HepG2 (cell line): ENCODE results near the gene IKZF4. TPM values are rescaled to one million over a fixed set of nuclear protein-coding genes. Genes with fewer than 3 reads are reported as not detected.
A peak's percentile ranks its signal among the peaks of the same experiment; 100 is the strongest.

Source experiments
- ATAC-seq: fragments of 200-7000 bp; cut with Tn5 transposase; 3 replicates; pipeline ENCODE4 v1.9.1; 2020; ENCODE audit warnings: mild to moderate bottlenecking, moderate library complexity
- BruUV-seq: library from RNA; stranded (reverse); fragments of 400-500 nt; replicated peaks from 2 replicates; lab custom pipeline; 2021; lab: Mats Ljungman, UMichigan
- CTCF ChIA-PET: fragments of 300-600 bp; formaldehyde crosslinking; extraction: SDS; loops from one replicate; lab custom pipeline; 2021; ENCODE audit warnings: low total read pairs, inconsistent platforms, low intra/inter-chr PET ratio; lab: Yijun Ruan, JAX
- POLR2A ChIA-PET: fragments of 350-600 bp; sonication (Branson Sonifier 250); formaldehyde crosslinking; loops from one replicate; lab custom pipeline; 2020; ENCODE audit warnings: antibody characterized with exemption, inconsistent platforms; lab: Yijun Ruan, JAX
- DNase-seq: peaks from one replicate; pipeline ENCODE4 v3.0.0-alpha.2; 2015; ENCODE audit warnings: low spot score
- FAIRE-seq: peaks from 3 replicates; lab custom pipeline; 2011; peaks lifted over from hg19 to GRCh38; lab: Jason Lieb, UNC
- H2AFZ ChIP-seq: one replicate; pipeline ENCODE4 v1.6.1; 2011; ENCODE audit warnings: low read length, inconsistent platforms
- H3K27ac ChIP-seq: fragments of 300-600 bp; 3 replicates; pipeline ENCODE4 v1.8.0; 2011; ENCODE audit warnings: mixed run types, mild to moderate bottlenecking, mixed read lengths, low read length, inconsistent platforms; ENCODE audit not compliant: insufficient read depth; ENCODE audit errors: extremely low read length
- H3K27me3 ChIP-seq, 2 experiments: fragments of 200-600 bp in 1 of 2; 2 replicates in 1 of 2; 3 replicates in 1 of 2; pipeline versions ENCODE4 v1.6.0 to v1.8.0; 2011; ENCODE audit warnings: low read length in 2 of 2, mild to moderate bottlenecking in 2 of 2, moderate library complexity in 2 of 2, inconsistent platforms in 1 of 2; ENCODE audit not compliant: insufficient read depth in 2 of 2, control insufficient read depth in 1 of 2
- H3K36me3 ChIP-seq, 2 experiments: fragments of 200-600 bp in 1 of 2; replicated peaks in 1 of 2; 2 replicates in 1 of 2; 3 replicates in 1 of 2; pipeline versions ENCODE4 v1.5.1 to v1.8.0; 2011; ENCODE audit warnings: low read length in 2 of 2, inconsistent platforms in 1 of 2; ENCODE audit not compliant: insufficient read depth in 2 of 2, control insufficient read depth in 1 of 2
- H3K4me1 ChIP-seq: 2 replicates; pipeline ENCODE4 v1.5.1; 2012; ENCODE audit warnings: low read length, inconsistent platforms; ENCODE audit not compliant: insufficient read depth
- H3K4me2 ChIP-seq: 2 replicates; pipeline ENCODE4 v1.6.0; 2011; ENCODE audit warnings: low read depth, low read length, inconsistent platforms
- H3K4me3 ChIP-seq, 3 experiments: fragments of 200-600 bp in 1 of 3; sonication (generic), shearing (Covaris generic) in 1 of 3; replicated peaks in 1 of 3; 2 replicates each; pipeline ENCODE4 v1.5.1; 2011 to 2016; ENCODE audit warnings: low read length in 3 of 3, inconsistent platforms in 2 of 3, low read depth in 2 of 3, mild to moderate bottlenecking in 2 of 3, control low read depth in 1 of 3, mixed read lengths in 1 of 3; ENCODE audit not compliant: insufficient read depth in 1 of 3
- H3K79me2 ChIP-seq: one replicate; pipeline ENCODE4 v1.6.1; 2011; ENCODE audit warnings: low read length, inconsistent platforms; ENCODE audit not compliant: insufficient read depth
- H3K9ac ChIP-seq: 2 replicates; pipeline ENCODE4 v1.6.0; 2011; ENCODE audit warnings: mild to moderate bottlenecking, low read depth, low read length, inconsistent platforms; ENCODE audit not compliant: insufficient read depth
- H3K9me3 ChIP-seq: 2 replicates; pipeline ENCODE4 v1.5.1; 2012; ENCODE audit warnings: mild to moderate bottlenecking, low read length
- H4K20me1 ChIP-seq: 2 replicates; pipeline ENCODE4 v1.6.0; 2011; ENCODE audit warnings: inconsistent platforms, mild to moderate bottlenecking, low read length, moderate library complexity; ENCODE audit not compliant: insufficient read depth
- CEBPG ChIP-seq: IDR thresholded peaks from 2 replicates; pipeline ENCODE4 v1.6.1; 2016
- DNMT3B ChIP-seq: conservative IDR thresholded peaks from 2 replicates; pipeline ENCODE4 v1.6.1; 2016; ENCODE audit warnings: missing biosample characterization, control low read depth
- FOXA3 ChIP-seq: IDR thresholded peaks from 2 replicates; pipeline ENCODE4 v1.6.1; 2016; ENCODE audit warnings: missing genetic modification reagents, missing compliant biosample characterization
- GATAD2A ChIP-seq: IDR thresholded peaks from 2 replicates; pipeline ENCODE4 v1.6.1; 2016
- HMG20A ChIP-seq: IDR thresholded peaks from 2 replicates; pipeline ENCODE4 v1.6.1; 2016; ENCODE audit warnings: borderline replicate concordance
- HNRNPUL1 ChIP-seq: fragments of 200-400 bp; formaldehyde crosslinking; IDR thresholded peaks from 2 replicates; pipeline ENCODE4 v1.6.1; 2017; ENCODE audit warnings: low read depth, mild to moderate bottlenecking, low read length, moderate library complexity
- KDM1A ChIP-seq: IDR thresholded peaks from 2 replicates; pipeline ENCODE4 v1.6.1; 2016; ENCODE audit warnings: missing compliant biosample characterization
- SALL1 ChIP-seq: sonication (generic); formaldehyde crosslinking; IDR thresholded peaks from 2 replicates; pipeline ENCODE4 v1.8.0; 2022; ENCODE audit warnings: mild to moderate bottlenecking, missing genetic modification reagents
- SIN3A ChIP-seq: IDR thresholded peaks from 2 replicates; pipeline ENCODE4 v1.6.1; 2011; ENCODE audit warnings: low read depth, mild to moderate bottlenecking, control low read depth, low read length, borderline replicate concordance
- THYN1 ChIP-seq: sonication (generic); formaldehyde crosslinking; IDR thresholded peaks from 2 replicates; pipeline ENCODE4 v1.8.1; 2023; ENCODE audit warnings: low read depth, mild to moderate bottlenecking, moderate library complexity, missing genetic modification reagents, borderline replicate concordance
- ZBTB25 ChIP-seq: IDR thresholded peaks from 2 replicates; pipeline ENCODE4 v1.6.1; 2018; ENCODE audit warnings: missing genetic modification reagents
- ZHX1 ChIP-seq: sonication (generic); formaldehyde crosslinking; IDR thresholded peaks from 2 replicates; pipeline ENCODE4 v1.8.1; 2022; ENCODE audit warnings: low read depth, mild to moderate bottlenecking, missing genetic modification reagents
- ZNF234 ChIP-seq: sonication (generic); formaldehyde crosslinking; conservative IDR thresholded peaks from 2 replicates; pipeline ENCODE4 v1.5.1; 2020; ENCODE audit warnings: mild to moderate bottlenecking, missing genetic modification reagents
- ZNF543 ChIP-seq: sonication (generic); formaldehyde crosslinking; IDR thresholded peaks from 2 replicates; pipeline ENCODE4 v1.4.0; 2020; ENCODE audit warnings: mild to moderate bottlenecking, missing genetic modification reagents
- ZNF577 ChIP-seq: sonication (generic); formaldehyde crosslinking; IDR thresholded peaks from 2 replicates; pipeline ENCODE4 v1.4.0; 2020; ENCODE audit warnings: mild to moderate bottlenecking, low read depth, missing genetic modification reagents, borderline replicate concordance
- ZNF609 ChIP-seq: sonication (generic); formaldehyde crosslinking; IDR thresholded peaks from 2 replicates; pipeline ENCODE4 v1.4.0; 2020; ENCODE audit warnings: mild to moderate bottlenecking, missing genetic modification reagents, borderline replicate concordance
- WGBS: methylation state at CpG from one replicate; pipeline ENCODE4 v1.1.6; 2017; ENCODE audit warnings: low lambda C conversion rate; 5-methylcytosine and 5-hydroxymethylcytosine counted together
- in situ Hi-C: cut with HindIII; loops from 2 replicates; pipeline ENCODE4 v1.10.0; 2017; ENCODE audit warnings: low pct_unique_long_range_greater_than_20kb; ENCODE audit not compliant: extremely low pct_ligation_motif_present
- intact Hi-C: fragments of 100-400 bp; cut with micrococcal nuclease; formaldehyde crosslinking; loops from one replicate; pipeline ENCODE4 v1.10.0; 2022; ENCODE audit not compliant: unreplicated experiment
- polyA plus RNA-seq, 8 experiments: library from polyadenylated mRNA; depleted of rRNA in 3 of 8; stranded (reverse) in 7 of 8; unstranded in 1 of 8; fragments of >200 nt; fragmentation: Illumina TruSeq in 4 of 8; extraction: Trizol in 4 of 8; gene quantifications; 2 replicates each; pipeline versions ENCODE4 v1.2.1 to v1.2.3, GENCODE V29; 2011 to 2016; ENCODE audit warnings: low read depth in 4 of 8, missing spikeins in 1 of 8, mixed read lengths in 1 of 8; ENCODE audit not compliant: insufficient read depth in 1 of 8
- total RNA-seq, 5 experiments: library from RNA; depleted of rRNA; stranded (reverse); fragments of >200 nt; fragmentation: Illumina TruSeq; extraction: Trizol; gene quantifications; 2 replicates each; pipeline ENCODE4 v1.2.3, GENCODE V29; 2016; ENCODE audit warnings: low read depth in 1 of 5

IKZF4 gene
- total and polyA plus RNA-seq, 2 of the 13 experiments (the other 11 are each of a cell fraction or from before 2014, with no cell fraction given), result 0.58 to 2.2 TPM

GRCh38 chr12:56080556-56081138, 59.8 kb downstream of the IKZF4 start:
- ATAC-seq (peak; percentile 66), DNase-seq (peak; percentile 96), FAIRE-seq (peak; percentile 97)
- in situ Hi-C loops (no loop called here), intact Hi-C loops (loop anchor here (2.0 kb wide), 1 partner anchor 84 kb away; the partner anchor contains the start of gene SUOX)
- Histone ChIP-seq H3K79me2 (peaks cover 38% of the 10 kb centered on the region), H3K9ac (peak overlapping the region; percentile 96), H3K36me3 (peaks cover 11 to 23% of the 10 kb centered on the region in 2 experiments), H3K27ac (peak overlapping the region; percentile 99), H3K4me2 (peak overlapping the region; percentile 98), H3K9me3 (no peaks in the 10 kb centered on the region), H4K20me1 (0 out of 2 replicates have a peak, but pooled peaks cover 3% of the 10 kb centered on the region), H3K4me3 (peak overlapping the region; percentile 89 to 96 (median 91)), H3K4me1 (peaks cover 54% of the 10 kb centered on the region), H3K27me3 (no peaks in the 10 kb centered on the region; a peak in 1 of 5 replicates), H2AFZ (no peak overlapping the region)
- WGBS, result no CpG with 5 or more reads among the region's 20 CpGs
- CTCF ChIA-PET, result no interaction called here
- POLR2A ChIA-PET, result interaction anchor here (0.8 to 10.2 kb wide), 30 partner anchors 8 to 1665 kb away, joined by 3 to 279 read pairs (median 7); partner anchors contain the start of genes ANKRD52, COQ10A, DNAJC14 and ESYT1
- TSS peak; percentile 60 for BruUV-seq
- TF ChIP-seq THYN1 (CRISPR knock-in tag) (no peak), CEBPG (CRISPR knock-in tag) (peak; percentile 93), ZNF543 (no peak), SALL1 (CRISPR knock-in tag) (peak; percentile 84), HMG20A (CRISPR knock-in tag) (no peak; the same call in 1 of the 2 replicates), ZBTB25 (CRISPR knock-in tag) (peak; percentile 71; the same call in 1 of the 2 replicates), KDM1A (CRISPR knock-in tag) (no peak), DNMT3B (CRISPR knock-in tag) (no peak), ZNF577 (CRISPR knock-in tag) (0 out of 2 replicates have a peak, but pooled peaks have one; percentile 85), ZHX1 (CRISPR knock-in tag) (no peak), FOXA3 (CRISPR knock-in tag) (peak; percentile 81), HNRNPUL1 (no peak), ZNF234 (no peak), SIN3A (peak; percentile 59; the same call in 1 of the 2 replicates), GATAD2A (CRISPR knock-in tag) (peak; percentile 70; the same call in 1 of the 2 replicates), ZNF609 (peak; percentile 68)
